KOPT-K1 (cell line): ENCODE data around the gene SPATA22.
"Not testable (repeated sequence)": the region's sequence is repeated elsewhere in the genome, so short reads cannot be mapped to it uniquely, and the experiment has no call there.

Source experiments
- H3K27ac ChIP-seq: fragments of 200-600 bp; sonication (generic); 2 replicates; pipeline ENCODE4 v1.5.1; 2016; ENCODE audit warnings: antibody characterized with exemption, mild to moderate bottlenecking, low read depth, low read length; ENCODE audit not compliant: poor library complexity, severe bottlenecking
- H3K36me3 ChIP-seq: fragments of 200-600 bp; sonication (generic); 2 replicates; pipeline ENCODE4 v1.5.1; 2017; ENCODE audit warnings: antibody characterized with exemption, mild to moderate bottlenecking, low read length, moderate library complexity; ENCODE audit not compliant: insufficient read depth
- H3K9me3 ChIP-seq: fragments of 200-600 bp; sonication (generic); 2 replicates; pipeline ENCODE4 v1.5.1; 2017; ENCODE audit warnings: antibody characterized with exemption, low read length, mild to moderate bottlenecking; ENCODE audit not compliant: insufficient read depth, poor library complexity, severe bottlenecking

SPATA22 gene

DNA sequence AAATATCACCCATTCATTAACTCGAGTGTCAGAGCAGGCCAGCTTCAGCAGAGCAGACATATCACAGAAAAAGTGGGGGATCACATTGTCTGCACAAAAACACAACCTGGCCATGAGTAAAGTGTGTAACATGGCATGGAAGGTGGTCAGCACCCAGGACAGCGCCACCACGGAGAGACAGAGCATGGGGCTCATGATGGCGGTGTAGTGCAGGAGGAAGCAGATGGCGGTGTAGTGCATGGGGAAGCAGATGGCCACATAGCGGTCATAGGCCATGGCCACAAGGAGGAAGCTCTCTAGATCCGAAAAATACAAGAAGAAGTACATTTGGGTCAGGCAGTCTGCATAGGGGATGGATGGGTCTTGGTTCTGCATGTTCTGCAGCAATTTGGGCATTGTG lies 38.4 kb downstream of the SPATA22 start:
- H3K27ac ChIP-seq, H3K36me3 ChIP-seq, H3K9me3 ChIP-seq: not testable (repeated sequence)

DNA sequence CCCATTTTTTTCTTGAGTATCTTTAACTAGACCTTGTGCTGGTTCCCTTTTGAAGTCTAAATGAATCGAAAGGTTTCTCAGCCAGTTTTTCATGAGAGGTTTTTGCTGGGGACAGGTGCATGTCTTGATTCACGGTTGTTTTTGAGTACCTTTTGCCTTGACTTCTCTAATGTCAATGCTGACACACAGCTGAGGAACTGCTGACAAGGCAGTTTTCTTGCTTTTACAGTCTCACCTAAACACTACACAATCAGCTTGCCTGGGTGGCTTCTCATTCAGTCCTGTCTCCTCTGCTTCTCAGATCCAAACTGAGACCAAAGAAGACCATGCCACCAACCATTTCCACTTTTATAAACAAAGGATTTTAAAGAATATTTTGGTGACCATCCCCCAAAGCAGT lies 53.4 kb downstream of the SPATA22 start:
- Histone ChIP-seq H3K36me3 (no peaks in the 10 kb centered on the region), H3K9me3 (no peaks in the 10 kb centered on the region), H3K27ac (no peak overlapping the region)

DNA sequence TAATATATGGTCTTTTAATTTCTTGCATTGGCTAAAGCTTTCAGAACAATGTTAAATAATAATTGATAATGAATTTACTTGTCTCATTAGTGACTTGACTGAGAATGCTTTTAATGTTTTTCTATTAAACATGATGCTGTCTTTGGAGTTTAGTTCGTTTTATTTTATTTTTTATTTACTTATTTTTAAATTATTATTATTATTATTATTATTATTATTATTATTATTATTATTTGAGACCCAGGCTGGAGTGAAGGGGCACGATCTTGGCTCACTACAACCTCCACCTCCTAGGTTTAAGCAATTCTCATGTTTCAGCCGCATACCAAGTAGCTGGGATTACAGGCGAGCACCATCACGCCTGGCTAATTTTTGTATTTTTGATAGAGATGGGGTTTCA lies 56.0 kb downstream of the SPATA22 start:
- Histone ChIP-seq H3K9me3 (no peaks in the 10 kb centered on the region), H3K27ac (no peak overlapping the region), H3K36me3 (no peaks in the 10 kb centered on the region)

DNA sequence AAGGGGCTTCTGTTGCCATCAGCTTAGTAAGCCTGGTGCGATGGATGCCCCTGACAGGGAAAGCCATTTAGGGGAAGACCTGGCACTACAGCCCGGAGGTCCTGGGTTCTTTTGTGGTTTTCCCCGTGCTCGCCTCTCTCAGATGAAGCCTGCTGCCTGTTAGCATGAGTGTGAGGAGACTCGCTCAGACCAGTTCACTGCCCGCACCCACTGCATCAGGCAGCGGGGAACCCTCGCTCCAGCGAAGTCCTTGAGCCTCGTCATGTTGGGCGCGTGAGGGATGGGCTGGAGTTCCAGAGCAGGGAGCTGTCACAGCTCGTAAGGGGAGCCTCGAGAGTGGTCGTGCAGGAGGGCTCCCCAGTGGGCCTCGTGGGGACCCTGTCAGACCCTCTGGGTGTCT lies 59.4 kb downstream of the SPATA22 start:
- H3K9me3 ChIP-seq, H3K27ac ChIP-seq, H3K36me3 ChIP-seq: not testable (repeated sequence)

DNA sequence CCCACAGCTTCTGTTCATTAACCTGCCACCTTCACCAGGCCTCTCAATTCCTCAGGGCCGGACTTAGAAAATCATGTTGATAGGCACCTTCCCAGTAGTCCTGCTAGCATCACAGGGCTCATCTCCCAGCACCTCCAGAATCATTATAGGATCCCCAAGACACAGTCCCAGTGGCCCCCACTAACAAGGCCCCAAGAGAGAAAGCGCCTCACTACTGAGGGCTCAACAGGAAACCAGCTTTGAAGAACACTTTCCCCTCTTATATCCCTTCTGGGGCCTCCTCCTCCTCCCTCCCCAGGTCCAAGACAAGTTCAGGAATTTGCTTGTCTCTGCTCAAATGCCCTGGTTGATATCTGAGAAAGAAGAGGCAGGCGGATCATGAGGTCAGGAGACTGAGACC lies 60.5 kb downstream of the SPATA22 start, which contains the start of gene OR3A3:
Gene OR3A3 (plus strand): TSS at position 301 of the 400 bp plus-strand sequence.
- no peak within 1 kb of the TSS for H3K27ac ChIP-seq
- H3K36me3 ChIP-seq: no peaks in the 10 kb centered on the region
- H3K9me3 ChIP-seq: peaks cover 7% of the 10 kb centered on the region

DNA sequence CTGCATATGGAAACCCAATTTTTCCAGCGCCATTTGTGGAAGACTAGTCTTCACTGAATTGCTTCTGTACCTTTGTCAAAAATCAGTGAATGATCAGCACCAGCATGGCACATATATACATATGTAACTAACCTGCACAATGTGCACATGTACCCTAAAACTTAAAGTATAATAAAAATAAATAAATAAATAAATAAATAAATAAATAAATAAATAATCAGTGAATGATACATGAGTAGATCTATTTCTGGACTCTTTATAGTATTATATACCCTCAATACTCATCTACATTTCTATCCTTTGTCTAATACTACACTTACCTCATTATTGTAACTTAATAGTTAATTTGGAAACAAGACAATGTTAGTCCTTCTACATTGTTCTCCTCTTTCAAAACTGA lies 67.8 kb downstream of the SPATA22 start:
- not testable (repeated sequence) for H3K36me3 ChIP-seq, H3K9me3 ChIP-seq, H3K27ac ChIP-seq

DNA sequence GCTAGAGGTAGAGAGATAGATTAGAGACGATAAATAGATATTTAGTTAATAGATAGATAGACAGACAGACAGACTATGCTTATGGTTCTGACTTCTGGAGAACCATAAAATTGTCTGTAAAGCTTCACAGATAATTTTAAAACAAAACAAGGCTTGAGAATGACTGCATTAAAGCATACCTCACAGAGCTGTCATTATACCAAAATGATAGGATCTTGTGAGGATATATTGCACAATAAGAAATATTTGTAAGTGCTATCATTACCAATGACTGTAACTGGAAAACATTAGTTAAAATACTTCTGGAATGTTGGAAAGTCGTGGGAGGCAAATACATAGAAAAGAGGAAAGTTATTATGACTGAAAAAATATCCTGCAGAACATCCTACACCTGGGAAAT lies 69.8 kb downstream of the SPATA22 start:
- H3K36me3 ChIP-seq: no peaks in the 10 kb centered on the region
- H3K9me3 ChIP-seq: no peaks in the 10 kb centered on the region
- H3K27ac ChIP-seq: no peak overlapping the region

DNA sequence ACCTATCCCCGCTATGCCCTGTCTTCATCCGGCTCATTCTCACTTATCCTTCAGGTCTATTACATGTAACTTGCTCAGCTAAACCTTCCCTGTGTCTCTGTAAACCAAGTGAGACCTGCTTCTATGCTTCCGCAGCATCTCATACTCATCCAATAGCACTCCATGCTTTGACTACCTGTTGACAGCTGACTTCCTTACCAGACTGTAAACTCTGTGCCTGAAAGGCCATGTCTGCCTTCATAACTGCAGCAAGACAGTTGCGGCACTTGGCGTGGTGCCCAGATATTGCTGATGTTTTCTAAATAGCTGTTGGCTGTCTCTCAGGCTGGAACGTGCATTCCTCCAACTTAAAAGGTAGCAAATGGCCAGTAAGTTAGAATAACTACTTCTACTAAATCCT lies 71.6 kb downstream of the SPATA22 start:
- H3K36me3 ChIP-seq: no peaks in the 10 kb centered on the region
- H3K9me3 ChIP-seq: no peaks in the 10 kb centered on the region
- H3K27ac ChIP-seq: no peak overlapping the region

DNA sequence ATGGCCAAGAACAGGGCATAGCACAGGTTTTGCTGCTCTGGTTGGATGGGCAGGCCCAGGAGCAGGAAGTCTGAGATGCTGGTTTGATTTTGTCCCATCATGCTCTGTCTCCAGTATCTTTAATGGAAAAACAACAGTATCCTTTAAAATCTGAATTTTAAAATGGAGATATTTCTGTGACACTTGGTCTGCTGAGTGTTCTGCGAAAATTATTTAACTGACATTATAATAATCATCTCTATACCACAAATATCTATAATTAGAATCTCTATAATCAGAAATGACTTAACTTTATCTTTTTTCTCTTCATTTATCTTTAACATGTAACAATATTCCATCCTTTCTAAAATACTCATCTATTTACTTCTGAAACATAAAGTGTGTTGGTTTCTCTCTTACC lies 73.3 kb downstream of the SPATA22 start, which contains the start of gene OR1E1:
Gene OR1E1 (minus strand): TSS at position 101 of the 400 bp plus-strand sequence. CDS start 0 bp downstream, at position 101.
- no peaks in the 10 kb centered on the region for H3K9me3 ChIP-seq
- no peaks in the 10 kb centered on the region for H3K36me3 ChIP-seq
- H3K27ac ChIP-seq: no peak within 1 kb of the TSS

DNA sequence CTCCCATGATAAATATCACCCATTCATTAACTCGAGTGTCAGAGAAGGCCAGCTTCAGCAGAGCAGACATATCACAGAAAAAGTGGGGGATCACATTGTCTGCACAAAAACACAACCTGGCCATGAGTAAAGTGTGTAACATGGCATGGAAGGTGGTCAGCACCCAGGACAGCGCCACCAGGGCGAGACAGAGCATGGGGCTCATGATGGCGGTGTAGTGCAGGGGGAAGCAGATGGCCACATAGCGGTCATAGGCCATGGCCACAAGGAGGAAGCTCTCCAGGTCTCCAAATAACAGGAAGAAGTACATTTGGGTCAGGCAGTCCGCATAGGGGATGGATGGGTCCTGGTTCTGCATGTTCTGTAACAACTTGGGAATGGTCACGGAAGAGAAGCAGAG lies 73.8 kb downstream of the SPATA22 start:
- H3K36me3 ChIP-seq, H3K27ac ChIP-seq, H3K9me3 ChIP-seq: not testable (repeated sequence)
